Gastrocnemius medialis (tissue), 4 donors: Measurements from ENCODE around the gene LVRN. TPM values are rescaled to one million over a fixed set of nuclear protein-coding genes. Genes with fewer than 3 reads are reported as not detected.
A peak's percentile ranks its signal among the peaks of the same experiment; 100 is the strongest.

ENCODE experiments used
- ATAC-seq, 2 donors: fragments of 150-250 bp; one replicate each; pipeline ENCODE4 v1.9.1; 2016
- DNase-seq, 2 donors: peaks; one replicate each; pipeline ENCODE4 v3.0.0-alpha.2; 2019
- H3K27ac ChIP-seq, 4 donors: fragments of 200-600 bp; sonication (generic); 1 replicate in 1 of 4; 2 replicates in 3 of 4; pipeline ENCODE4 v1.5.1; 2016 to 2018; ENCODE audit warnings: mild to moderate bottlenecking in 2 of 4, moderate library complexity in 1 of 4
- H3K27me3 ChIP-seq, 3 donors: fragments of 200-600 bp; sonication (generic) in 2 of 3; 1 replicate in 1 of 3; 2 replicates in 2 of 3; pipeline versions ENCODE4 v1.5.1 to v1.6.0; 2016 to 2019; ENCODE audit warnings: mild to moderate bottlenecking in 1 of 3, moderate library complexity in 1 of 3
- H3K36me3 ChIP-seq, 2 donors: fragments of 200-600 bp; sonication (generic) in 1 of 2; one replicate each; pipeline ENCODE4 v1.5.1; 2017 to 2018
- H3K4me1 ChIP-seq, 2 donors: fragments of 200-600 bp; sonication (generic) in 1 of 2; one replicate each; pipeline ENCODE4 v1.5.1; 2016 to 2017; ENCODE audit warnings: mild to moderate bottlenecking in 2 of 2
- H3K4me3 ChIP-seq, 4 donors: fragments of 200-600 bp; sonication (generic) in 3 of 4; 1 replicate in 1 of 4; 2 replicates in 3 of 4; pipeline ENCODE4 v1.5.1; 2016 to 2019; ENCODE audit warnings: mild to moderate bottlenecking in 2 of 4
- H3K9me3 ChIP-seq, 3 donors: fragments of 200-600 bp; sonication (generic) in 2 of 3; 1 replicate in 1 of 3; 2 replicates in 2 of 3; pipeline ENCODE4 v1.5.1; 2016 to 2019
- CTCF ChIP-seq, 5 experiments: fragments of 450-650 bp in 3 of 5; fragments of 200-600 bp in 2 of 5; sonication (generic) in 2 of 5; IDR thresholded peaks in 4 of 5; conservative IDR thresholded peaks in 1 of 5; 1 replicate in 4 of 5; 2 replicates in 1 of 5; pipeline ENCODE4 v1.5.1; 2016 to 2019; ENCODE audit warnings: antibody characterized with exemption in 5 of 5, mild to moderate bottlenecking in 3 of 5, moderate library complexity in 3 of 5
- POLR2A ChIP-seq, 2 donors: fragments of 450-650 bp; IDR thresholded peaks; one replicate each; pipeline ENCODE4 v1.6.1; 2017; ENCODE audit warnings: antibody characterized with exemption in 2 of 2, mild to moderate bottlenecking in 2 of 2, moderate library complexity in 2 of 2
- in situ Hi-C, 4 donors: fragments of 200-750 bp; cut with MboI; loops; one replicate each; pipeline versions ENCODE4 v1.15.0 to v1.8.0; 2017; ENCODE audit warnings: low sequenced_read_pairs in 4 of 4
- intact Hi-C: fragments of 100-400 bp; cut with DNase I; formaldehyde crosslinking; loops from one replicate; pipeline ENCODE4 v1.15.1; 2023; ENCODE audit warnings: low total_unique reads
- total RNA-seq, 4 donors: library from RNA; depleted of rRNA; stranded (reverse); fragments of >200 nt; gene quantifications; one replicate each; pipeline versions ENCODE4 v1.1.0 to v1.2.3, GENCODE V29; 2016

The LVRN gene
- total RNA-seq, 4 donors from 2014 or later = 0.63 to 2.2 (median 0.78) TPM

GRCh38 chr5:115979201-115980041 lies 17.1 kb downstream of the LVRN start:
- Histone ChIP-seq H3K27me3 (no peaks in the 10 kb centered on the region), H3K27ac (peak overlapping the region; percentile 30 to 62 (median 50)), H3K4me1 (peaks cover 0 to 3% of the 10 kb centered on the region in 2 donors), H3K9me3 (no peaks in the 10 kb centered on the region), H3K36me3 (no peaks in the 10 kb centered on the region), H3K4me3 (no peak overlapping the region)
- no peak for TF ChIP-seq CTCF (IDR thresholded peaks at IDR 0.05 in 4 of 5, conservative IDR thresholded peaks at IDR 0.05 in 1 of 5)
- no peak for TF ChIP-seq POLR2A (IDR thresholded peaks at IDR 0.05)
- in situ Hi-C loops (no loop called here), intact Hi-C loops (no loop called here)
- ATAC-seq (peak; percentile 69 to 76), DNase-seq (no peak)

- in situ Hi-C loops (no loop called here), intact Hi-C loops (no loop called here)
- no peak overlapping the region for H3K27ac ChIP-seq
- H3K9me3 ChIP-seq = no peaks in the 10 kb centered on the region
- ATAC-seq (no peak), DNase-seq (no peak)
- H3K36me3 ChIP-seq = no peaks in the 10 kb centered on the region
- TF ChIP-seq CTCF (IDR thresholded peaks at IDR 0.05 in 4 of 5, conservative IDR thresholded peaks at IDR 0.05 in 1 of 5) (no peak), POLR2A (IDR thresholded peaks at IDR 0.05) (no peak)
- no peaks in the 10 kb centered on the region for H3K27me3 ChIP-seq
- H3K4me3 ChIP-seq = no peak overlapping the region
- H3K4me1 ChIP-seq = no peaks in the 10 kb centered on the region
Observed at GRCh38 chr5:115983519-115983918, 21.2 kb downstream of the LVRN start.

- DNase-seq (no peak), ATAC-seq (no peak)
- Histone ChIP-seq H3K4me3 (no peak overlapping the region), H3K27me3 (no peaks in the 10 kb centered on the region), H3K4me1 (no peaks in the 10 kb centered on the region), H3K27ac (no peak overlapping the region), H3K9me3 (no peaks in the 10 kb centered on the region), H3K36me3 (no peaks in the 10 kb centered on the region)
- intact Hi-C loops (no loop called here), in situ Hi-C loops (no loop called here)
- TF ChIP-seq POLR2A (IDR thresholded peaks at IDR 0.05) (no peak), CTCF (IDR thresholded peaks at IDR 0.05 in 4 of 5, conservative IDR thresholded peaks at IDR 0.05 in 1 of 5) (no peak)
Observed at GRCh38 chr5:115985802-115986757, 23.8 kb downstream of the LVRN start.

GRCh38 chr5:115988002-115988401 lies 25.7 kb downstream of the LVRN start:
- Histone ChIP-seq H3K4me1 (no peaks in the 10 kb centered on the region), H3K27ac (no peak overlapping the region), H3K27me3 (no peaks in the 10 kb centered on the region), H3K36me3 (no peaks in the 10 kb centered on the region), H3K4me3 (no peak overlapping the region), H3K9me3 (no peaks in the 10 kb centered on the region)
- DNase-seq (no peak), ATAC-seq (no peak)
- TF ChIP-seq CTCF (IDR thresholded peaks at IDR 0.05 in 4 of 5, conservative IDR thresholded peaks at IDR 0.05 in 1 of 5) = no peak
- TF ChIP-seq POLR2A (IDR thresholded peaks at IDR 0.05) = no peak
- intact Hi-C loops (no loop called here), in situ Hi-C loops (no loop called here)
